Right renal cortex interstitium (tissue), 3 donors: ENCODE measurements around the gene EPN3. TPM values are rescaled to one million over a fixed set of nuclear protein-coding genes. Genes with fewer than 3 reads are reported as not detected.

Experiments
- DNase-seq, 3 donors: peaks; one replicate each; pipeline ENCODE4 v3.0.0-alpha.2; 2013; ENCODE audit warnings: low read depth in 3 of 3, low spot score in 2 of 3
- polyA plus RNA-seq, 3 donors: library from polyadenylated mRNA; unstranded; fragments of 120-200 nt; gene quantifications; one replicate each; pipeline ENCODE4 v1.2.1, GENCODE V29; 2013; ENCODE audit not compliant: insufficient read length in 3 of 3

Gene EPN3
- polyA plus RNA-seq, 3 donors, result 6.5 to 9.8 (median 8.8) TPM

GRCh38 chr17:50547736-50548083 is 15.2 kb downstream of the EPN3 start:
- no peak for DNase-seq

DNA sequence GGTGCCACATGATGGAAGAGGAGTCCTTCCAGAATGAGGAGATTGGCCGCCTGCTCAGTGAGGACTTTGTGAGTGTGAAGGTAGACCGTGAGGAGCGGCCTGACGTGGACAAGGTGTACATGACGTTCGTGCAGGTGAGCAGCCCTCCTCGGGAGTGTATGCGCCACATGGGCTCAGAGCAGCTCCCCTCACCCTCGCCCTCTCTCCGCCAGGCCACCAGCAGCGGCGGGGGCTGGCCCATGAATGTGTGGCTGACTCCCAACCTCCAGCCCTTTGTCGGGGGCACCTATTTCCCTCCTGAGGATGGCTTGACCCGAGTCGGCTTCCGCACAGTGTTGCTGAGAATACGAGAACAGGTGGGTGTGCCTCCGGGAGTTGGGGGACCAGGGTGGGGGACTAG is 16.3 kb downstream of the EPN3 start:
- DNase-seq, result no peak

DNA sequence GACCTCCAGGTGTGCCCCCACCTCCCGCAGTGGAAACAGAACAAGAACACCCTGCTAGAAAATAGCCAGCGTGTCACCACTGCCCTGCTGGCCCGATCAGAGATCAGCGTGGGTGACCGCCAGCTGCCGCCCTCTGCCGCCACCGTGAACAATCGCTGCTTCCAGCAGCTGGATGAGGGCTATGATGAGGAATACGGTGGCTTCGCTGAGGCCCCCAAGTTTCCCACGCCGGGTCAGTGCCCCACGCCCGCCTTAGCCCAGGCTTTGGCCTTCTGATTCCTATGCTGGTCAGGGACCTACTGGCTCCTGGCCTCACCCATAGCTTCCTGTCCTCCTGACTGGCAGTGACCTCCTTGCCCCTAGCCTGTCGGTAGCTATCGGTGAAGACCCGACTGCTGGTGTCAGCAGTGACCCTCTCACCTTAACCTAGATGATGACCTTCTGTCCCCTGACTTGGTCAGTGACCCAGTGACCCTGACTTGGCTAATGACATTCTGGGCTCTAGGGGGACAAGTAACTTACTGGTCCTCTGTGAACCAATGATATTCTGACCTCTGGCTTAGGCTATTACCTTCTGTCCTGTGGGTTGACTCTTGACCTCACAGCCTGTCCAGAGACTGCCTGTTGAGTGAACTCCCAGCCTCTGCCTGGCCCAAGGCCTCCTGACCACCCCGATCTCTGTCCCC is 16.9 kb downstream of the EPN3 start:
- no peak for DNase-seq

DNA sequence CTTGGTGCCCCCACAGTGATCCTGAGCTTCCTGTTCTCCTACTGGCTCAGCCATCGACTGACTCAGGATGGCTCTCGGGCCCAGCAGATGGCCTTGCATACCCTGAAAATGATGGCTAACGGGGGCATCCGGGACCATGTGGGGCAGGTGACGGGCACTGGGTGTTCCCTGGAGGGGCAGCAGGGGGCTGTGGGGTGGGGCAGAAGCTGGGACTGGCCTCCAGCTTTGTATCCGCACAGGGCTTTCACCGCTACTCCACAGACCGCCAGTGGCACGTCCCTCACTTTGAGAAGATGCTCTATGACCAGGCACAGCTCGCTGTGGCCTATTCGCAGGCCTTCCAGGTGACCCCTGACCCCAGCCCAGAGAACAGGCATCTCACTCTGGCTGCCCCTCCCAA is 17.4 kb downstream of the EPN3 start:
- no peak for DNase-seq

DNA sequence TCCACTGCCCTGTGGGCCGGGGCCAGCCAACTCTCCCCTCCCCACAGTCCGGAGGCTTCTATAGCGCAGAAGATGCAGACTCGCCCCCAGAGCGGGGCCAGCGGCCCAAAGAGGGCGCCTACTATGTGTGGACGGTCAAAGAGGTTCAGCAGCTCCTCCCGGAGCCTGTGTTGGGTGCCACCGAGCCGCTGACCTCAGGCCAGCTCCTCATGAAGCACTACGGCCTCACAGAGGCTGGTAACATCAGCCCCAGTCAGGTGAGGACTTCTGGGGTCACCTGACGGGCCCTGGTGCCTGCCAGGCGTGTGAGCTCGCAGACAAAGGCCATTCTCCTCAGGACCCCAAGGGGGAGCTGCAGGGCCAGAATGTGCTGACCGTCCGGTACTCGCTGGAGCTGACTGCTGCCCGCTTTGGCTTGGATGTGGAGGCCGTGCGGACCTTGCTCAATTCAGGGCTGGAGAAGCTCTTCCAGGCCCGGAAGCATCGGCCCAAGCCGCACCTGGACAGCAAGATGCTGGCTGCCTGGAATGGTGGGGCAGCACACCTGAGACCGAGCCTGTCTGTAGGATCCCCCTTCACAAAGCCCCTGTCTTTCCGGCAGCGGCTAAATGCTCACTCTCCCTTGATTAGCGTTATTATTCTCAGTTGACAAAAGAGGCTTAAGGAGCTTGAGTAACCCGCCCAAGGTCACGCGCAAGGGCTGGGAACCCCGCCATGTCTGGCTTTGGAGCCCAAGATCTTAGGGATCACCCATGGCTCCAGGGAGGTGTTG is 18.3 kb downstream of the EPN3 start:
- peak in 1 of 3 donors; percentile 81 for DNase-seq

GRCh38 chr17:50551433-50551815 is 18.9 kb downstream of the EPN3 start:
- no peak for DNase-seq

GRCh38 chr17:50551884-50552283 is 19.3 kb downstream of the EPN3 start:
- DNase-seq, result no peak

DNA sequence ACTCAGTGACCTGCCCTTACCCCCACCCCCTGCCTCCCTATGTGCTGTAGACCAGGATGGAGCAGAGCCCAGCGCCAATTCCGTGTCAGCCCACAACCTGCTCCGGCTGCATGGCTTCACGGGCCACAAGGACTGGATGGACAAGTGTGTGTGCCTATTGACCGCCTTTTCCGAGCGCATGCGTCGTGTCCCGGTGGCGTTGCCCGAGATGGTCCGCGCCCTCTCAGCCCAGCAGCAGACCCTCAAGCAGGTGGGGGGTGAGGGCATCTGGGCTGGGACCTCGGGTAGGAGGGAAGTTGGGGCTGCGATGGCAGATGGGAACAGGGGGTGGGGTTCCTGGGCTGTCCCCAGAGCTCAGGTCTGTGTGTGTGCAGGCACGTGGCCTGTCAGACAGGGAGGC is 21.7 kb downstream of the EPN3 start:
- no peak for DNase-seq

DNA sequence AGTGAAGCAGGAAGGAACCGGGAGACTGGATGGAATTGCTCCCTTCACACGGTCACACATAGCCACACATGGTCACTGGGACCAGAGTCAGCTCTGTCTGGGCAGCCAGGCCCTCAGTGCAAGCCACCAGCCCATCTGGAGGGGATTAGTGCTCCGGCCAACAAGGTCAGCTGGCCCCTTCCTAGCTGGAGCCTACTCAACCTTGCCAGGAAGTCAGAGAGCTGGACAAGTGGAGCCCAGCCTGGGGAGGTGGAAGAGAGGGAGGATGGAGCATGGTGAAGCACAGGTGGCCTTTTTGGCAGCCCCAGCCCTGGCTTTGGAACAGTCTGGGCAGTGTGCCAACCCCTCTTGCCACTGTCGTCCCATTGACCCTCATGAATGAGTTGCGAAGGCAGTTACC is 24.3 kb downstream of the EPN3 start:
- DNase-seq, result no peak

DNA sequence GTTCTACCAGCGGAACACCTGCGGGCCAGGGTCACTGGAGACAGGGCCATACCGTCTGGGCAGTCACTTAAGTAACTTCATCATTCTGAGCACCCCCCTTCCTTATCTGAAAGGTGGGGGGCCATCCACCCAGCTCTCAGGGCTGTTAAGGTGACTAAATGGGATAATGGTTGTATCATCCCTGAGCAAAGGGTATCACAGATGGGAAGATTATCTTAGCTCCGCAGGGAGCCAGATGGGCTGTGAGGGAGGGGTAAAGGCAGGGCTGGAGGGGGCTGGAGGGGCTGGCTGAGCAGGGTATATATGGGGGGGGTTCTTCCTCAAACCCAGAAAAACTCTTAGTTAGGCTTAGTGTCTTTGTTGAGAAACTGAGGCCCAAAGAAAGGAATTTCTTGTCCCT is 25.1 kb downstream of the EPN3 start:
- DNase-seq, result no peak

GRCh38 chr17:50558091-50558490 is 25.6 kb downstream of the EPN3 start:
- DNase-seq, result no peak

GRCh38 chr17:50558581-50558940 is 26.0 kb downstream of the EPN3 start:
- DNase-seq, result no peak

DNA sequence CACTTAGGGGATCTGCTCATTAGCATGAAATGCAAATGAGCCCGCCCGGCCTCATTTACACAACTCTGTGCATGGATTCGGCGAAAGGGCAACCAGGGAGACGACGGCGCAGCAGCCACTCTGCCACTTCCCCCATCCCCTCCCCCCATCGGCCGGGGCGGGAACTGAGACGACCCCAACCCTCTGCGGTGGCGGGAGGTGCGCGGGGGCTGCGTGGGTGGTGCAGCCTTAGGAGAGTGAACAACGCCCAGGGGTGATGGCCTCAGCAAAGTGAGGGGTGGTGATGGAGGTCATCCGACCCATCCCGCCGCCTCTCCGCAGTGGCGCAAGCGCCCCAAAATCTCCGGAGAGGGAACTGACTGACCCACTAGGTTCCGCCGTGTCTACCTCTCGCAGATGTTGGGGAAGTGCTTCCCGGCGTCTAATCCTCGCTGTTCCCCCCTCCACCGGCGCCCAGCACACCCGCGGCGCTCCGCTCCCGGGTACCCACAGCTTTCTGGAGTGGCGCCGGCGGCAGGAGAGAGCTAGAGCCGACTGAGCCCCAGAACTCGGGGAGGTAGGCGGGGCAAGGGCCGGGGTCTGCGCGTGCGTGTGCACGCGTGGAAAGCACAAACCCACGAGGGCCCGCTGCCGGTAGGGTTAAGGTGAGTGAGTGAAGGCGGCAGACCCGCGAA is 26.5 kb downstream of the EPN3 start:
- DNase-seq, result no peak

DNA sequence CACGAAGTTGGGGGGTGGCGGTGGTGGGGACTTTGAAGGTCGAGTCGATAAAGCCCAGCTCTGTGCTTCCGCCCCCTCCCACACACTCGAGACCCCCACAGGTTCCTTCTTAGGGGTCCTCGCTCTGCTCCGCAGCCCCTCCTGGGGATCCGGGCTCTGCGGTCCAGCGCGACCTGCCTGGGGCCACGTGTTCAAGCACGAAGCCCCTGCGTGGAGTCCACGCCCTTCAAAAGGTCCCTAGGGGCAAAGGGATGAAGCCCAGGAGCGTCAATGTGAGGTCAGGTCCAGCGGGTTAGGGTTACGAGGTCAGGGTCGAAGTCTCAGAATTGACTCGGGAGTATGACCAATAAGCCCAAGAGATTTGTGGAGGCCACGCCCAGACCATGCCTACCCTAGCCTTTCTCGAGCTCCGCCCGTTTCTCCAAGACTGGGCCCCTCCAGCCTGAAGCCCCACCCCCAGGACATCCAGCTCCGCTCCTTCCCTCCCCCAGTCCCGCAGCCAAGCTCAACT is 27.2 kb downstream of the EPN3 start:
- no peak for DNase-seq

DNA sequence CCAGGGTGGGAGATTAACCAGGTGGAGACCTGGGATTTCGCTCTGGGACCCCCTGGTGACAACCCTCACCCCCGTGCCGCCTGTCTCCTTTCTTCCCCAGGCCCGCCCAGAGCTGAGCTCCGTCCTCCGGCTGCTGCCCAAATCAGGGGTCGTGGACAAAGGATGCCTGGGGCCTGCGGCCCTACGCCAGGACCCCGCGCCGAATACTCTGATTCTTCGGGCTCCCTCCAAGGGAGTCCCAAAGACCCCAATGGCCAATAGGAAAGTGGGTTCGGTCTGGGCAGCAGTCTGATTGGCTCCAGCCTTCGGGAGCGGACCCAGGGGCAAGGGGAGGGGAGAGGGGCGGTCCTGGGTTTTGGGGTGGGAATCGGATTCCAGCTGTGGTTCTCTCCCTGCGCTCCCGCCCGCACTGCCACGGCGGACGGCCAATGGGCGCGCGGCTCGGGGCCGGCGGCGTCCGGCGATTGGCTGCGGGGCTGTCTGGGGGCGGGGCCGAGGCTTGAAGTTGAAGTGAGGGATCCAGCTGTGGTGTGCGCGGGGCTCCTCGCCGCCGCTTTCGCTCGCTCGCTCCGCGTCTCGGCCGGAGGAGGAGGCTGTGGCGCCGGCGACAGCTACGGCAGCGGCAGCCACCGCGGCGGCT is 27.8 kb downstream of the EPN3 start, which contains the start of gene CACNA1G:
CACNA1G (plus strand) TSS at position 531 of the 640 bp plus-strand sequence. CDS start 745 bp downstream, outside the sequence.
- peak in 2 of 3 donors; percentile 78 to 82 for DNase-seq

GRCh38 chr17:50560931-50561745 is 28.6 kb downstream of the EPN3 start:
- DNase-seq, result no peak

DNA sequence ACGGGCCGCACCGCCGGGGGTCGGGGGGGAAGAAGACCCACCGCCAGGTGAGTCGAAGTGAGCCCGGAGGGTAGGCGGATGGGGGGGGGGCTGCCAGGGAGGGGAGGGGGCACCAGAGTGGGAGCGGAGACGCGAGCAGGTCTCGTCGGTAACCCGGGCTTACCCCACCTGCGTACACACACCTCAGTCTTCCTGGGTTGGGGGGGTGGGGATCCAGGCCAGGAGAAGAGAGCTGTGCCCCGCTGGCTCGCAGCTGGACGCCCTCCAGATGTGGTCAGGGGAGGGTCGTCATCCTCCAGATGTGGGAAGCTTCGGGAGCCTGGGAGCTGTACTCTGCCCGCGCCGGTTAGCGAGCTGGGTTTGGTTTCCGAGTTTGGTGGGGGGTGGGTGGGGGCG is 29.2 kb downstream of the EPN3 start:
- DNase-seq, result no peak

- DNase-seq, result no peak
Measured at GRCh38 chr17:50562242-50563091, 29.9 kb downstream of the EPN3 start.

DNA sequence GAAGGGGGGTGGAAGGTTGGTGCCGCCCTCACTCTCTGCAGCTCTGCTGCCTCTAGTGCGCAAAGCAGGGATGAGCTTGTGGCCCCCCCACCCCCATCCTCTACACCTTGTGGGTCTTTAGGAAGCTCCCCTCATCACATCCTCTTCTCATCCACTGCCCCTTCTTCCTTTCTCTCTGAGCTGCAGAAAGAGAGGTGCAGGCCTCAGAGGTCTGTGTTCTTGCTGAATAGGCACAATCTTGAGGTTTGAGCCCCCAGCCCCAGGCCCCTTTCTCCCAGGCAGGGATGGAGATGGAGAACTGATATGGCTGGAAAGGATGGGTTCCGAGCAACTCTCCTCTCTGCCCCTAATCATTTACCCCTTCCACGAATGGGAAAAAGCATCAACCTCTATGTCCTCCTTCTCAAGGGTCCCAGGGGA is 30.6 kb downstream of the EPN3 start:
- no peak for DNase-seq
